Raji (cell line): ENCODE measurements around the gene FSTL4.

Source experiments
- POLR2A ChIP-seq: IDR thresholded peaks from 2 replicates; pipeline ENCODE4 v1.6.1; 2011; ENCODE audit warnings: low read depth, low read length, control low read depth; ENCODE audit not compliant: insufficient read depth

Gene FSTL4

DNA sequence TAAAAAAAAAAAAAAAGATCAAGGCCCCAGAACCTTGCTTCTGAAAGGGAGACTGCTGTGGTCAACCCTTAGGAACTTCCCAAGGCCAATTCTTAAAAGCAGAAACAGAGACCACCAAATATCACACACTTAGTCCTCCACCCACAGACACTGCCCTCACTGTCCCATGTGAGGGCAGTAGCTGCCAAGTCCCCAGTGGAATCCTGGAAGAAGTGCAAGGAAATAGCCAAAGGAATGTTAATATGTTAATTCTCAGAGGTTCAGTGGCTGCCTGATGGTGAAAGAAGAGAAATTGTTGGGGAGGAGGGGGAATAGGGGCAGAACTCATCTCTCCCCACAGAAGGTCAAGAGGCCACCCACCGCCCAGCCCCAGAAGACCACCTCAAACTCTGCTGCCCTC, 23.1 kb downstream of the FSTL4 start:
- no peak for TF ChIP-seq POLR2A

DNA sequence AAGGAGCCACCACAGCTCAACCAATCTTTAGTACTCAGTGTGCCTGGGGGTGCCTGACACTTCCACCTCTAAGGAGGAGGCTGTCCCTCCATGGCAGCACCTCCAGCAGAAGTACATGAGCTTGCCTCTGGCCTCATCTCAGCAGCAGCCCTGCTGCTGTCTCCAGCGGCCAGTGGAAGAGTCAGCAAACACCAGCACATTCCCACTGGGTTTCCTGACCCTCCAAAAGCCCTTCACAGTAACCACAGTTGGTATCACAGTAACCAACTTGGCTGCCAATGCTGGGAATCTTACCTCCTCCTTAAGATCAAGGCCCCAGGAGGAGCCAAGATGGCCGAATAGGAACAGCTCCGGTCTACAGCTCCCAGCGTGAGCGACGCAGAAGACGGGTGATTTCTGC, 29.4 kb downstream of the FSTL4 start:
- no peak for TF ChIP-seq POLR2A

DNA sequence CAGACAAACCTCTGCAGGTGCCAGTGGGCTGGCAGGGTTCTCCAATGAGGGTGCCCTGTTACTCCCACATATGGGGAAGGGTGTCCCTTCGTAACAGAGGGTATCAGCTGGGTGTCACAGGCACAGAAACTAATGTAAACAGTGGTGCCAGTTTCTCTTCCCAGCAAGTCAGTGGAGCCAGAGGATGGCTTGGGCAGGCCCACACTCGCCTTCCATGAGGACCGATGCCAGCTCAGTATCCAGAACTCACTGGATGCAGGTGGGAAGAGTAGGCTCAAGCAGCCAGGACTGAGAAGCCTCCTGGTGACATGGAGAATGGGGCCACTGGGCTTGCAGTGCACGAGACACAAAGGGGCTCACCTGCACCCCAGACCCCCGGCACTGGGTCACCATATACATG, 30.4 kb downstream of the FSTL4 start:
- TF ChIP-seq POLR2A, result no peak

DNA sequence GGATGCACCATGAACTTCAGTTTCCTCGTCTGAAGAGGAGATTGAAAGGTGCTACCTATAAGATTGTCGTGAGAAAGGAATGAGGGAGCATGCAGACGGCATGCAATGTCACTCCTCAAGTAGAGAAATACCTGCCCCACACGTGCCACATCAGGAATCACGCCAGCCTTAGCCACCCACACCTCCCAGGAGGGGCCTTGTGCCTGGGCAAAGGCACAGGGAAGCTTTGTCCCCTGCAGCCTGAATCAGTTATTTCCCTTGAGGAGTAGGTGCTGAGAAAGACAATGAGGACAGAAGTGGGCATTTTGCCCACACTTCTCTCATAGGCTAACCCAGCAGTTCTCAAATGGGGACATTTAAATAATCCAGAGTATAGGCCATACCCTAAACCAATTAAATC, 31.0 kb downstream of the FSTL4 start:
- no peak for TF ChIP-seq POLR2A

DNA sequence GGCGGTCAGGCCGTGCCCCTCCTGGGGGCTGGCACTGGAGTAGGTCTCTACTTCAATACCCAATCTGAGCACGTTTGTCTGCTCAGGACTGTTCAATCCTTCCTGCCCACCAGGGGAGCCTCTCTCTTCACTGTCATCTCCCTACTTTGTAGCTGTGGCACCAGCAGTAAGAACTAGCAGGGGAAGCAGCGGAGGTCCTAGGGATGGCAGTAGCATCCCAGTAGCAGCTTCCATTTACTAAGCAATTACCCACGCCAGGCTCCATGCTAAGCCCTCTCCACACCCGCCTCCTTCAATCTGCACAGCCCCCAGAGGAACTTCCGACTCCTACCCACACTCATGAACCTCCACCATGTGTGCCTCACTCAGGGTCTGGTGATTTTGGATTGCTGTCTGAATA, 31.7 kb downstream of the FSTL4 start:
- no peak for TF ChIP-seq POLR2A

DNA sequence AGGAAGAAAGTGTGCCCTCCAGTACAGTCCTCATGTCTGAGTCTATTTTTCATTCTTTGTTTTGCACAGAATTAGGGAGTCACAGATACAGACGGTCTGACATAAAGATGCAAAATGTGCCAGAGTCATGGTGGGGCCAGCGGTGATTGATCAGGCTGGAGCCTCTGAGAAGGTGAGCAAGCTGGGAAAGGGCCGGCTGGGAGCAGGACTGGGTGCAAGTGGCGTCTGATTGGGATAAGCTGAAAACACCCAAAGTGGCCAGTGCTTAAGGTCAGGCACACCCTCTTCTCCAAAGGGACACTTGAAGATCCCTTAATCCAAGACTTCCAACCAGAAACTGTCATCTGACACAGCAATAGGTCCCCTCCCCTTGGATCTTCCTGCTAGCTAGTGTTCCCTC, 32.6 kb downstream of the FSTL4 start:
- no peak for TF ChIP-seq POLR2A

DNA sequence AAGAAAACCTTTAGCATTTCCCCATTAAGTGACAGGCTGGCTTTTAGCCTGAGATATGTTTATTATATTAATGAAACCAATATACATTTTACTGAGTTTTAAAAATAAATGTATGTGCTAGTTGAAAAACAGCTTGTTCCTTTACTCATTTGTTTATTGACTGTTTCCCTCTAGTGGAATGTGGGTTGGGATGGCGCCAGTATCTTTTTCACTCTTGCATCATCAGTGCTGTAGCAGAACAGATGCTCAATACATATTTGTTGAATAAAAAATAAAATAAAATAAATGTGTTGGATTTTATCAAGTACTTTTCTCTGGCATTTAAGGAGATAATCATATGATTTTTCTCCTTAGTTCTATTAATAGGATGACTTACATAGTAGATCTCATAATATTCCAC, 43.0 kb downstream of the FSTL4 start:
- TF ChIP-seq POLR2A, result no peak

DNA sequence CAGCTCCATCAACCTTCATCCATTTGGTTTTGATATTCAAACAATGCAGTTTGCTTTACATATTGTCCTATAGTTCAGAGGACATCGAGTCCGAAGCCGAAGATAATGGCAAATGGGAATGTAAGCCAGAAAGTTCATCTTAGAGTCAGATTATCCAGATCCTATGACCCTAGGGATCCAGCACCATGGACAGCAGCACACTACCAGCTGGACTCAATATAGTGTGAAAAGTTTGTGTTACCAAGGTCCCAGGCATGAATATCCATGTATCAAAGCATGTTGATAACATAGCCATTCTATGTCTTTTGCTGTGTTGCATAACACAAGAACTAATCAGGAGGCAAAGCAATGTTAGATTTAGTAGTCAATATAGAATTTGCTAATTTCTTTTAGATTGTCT, 46.3 kb downstream of the FSTL4 start:
- TF ChIP-seq POLR2A, result no peak

DNA sequence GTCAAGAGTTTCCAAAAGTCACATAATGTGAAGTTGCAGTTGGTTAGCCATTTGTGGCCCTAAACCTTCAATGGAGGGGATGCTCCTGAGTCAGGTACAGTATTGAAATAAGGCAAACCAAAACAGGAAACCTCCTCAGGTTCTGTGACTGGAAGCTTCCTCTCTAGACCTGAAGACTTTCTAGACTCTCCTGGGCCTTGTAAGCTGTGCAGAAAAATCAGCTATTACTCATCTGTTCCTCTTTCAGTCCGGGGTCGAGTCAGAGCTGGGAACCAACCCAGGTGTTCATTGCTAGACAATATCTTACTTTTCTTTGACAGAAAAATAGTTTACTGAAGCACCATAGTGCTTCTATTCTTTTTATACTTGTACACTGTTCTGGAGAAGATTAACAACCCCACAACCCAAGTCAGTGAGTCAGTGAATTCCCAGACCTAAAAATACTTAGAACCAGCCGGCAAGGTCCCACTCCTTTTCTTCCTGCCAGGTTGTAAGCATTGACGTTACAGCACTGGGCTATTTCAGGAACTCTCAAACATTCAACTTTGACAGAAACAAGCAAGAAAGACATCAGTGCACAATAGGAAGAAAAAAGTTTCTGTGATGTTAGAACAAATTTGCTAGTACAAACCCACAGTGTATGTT, 47.3 kb downstream of the FSTL4 start:
- TF ChIP-seq POLR2A, result no peak

DNA sequence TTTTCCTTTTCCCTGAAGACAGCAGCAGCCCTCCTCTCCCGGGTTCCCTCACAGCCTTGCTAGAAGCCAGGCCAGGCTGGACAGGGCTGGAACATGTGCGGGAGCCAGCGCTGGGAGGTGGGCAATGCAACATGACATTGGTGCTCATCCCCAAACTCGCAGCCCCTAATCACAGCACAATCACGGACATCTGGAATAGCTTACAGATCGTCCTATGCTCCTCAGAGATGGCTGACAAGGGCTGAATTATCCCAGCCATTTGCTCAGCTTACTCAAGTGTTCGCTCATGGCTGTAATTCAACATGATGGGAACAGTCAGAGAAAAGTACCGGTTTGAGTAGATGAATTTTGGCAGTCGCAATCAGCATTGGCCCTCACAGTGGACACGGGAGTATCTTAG, 49.8 kb downstream of the FSTL4 start:
- no peak for TF ChIP-seq POLR2A

DNA sequence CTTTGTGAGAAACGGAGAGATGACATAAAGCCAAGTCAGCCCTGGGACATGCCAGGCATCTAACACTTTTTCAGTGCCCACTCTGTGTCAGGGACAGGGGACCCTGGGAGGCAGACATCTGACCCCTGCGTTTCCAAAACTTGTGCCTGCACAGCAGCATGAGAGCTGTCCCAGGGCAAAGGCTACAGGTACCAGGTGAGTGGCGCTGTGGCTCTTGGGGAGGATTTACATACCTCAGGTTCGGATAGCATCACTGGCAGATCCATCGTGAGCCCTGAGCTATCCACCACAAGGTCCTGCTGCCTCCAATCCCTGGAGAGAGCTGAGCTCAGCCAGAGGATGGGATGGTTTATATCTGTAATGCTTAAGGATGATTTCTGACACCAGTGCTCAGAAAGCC, 52.4 kb downstream of the FSTL4 start:
- TF ChIP-seq POLR2A, result no peak

DNA sequence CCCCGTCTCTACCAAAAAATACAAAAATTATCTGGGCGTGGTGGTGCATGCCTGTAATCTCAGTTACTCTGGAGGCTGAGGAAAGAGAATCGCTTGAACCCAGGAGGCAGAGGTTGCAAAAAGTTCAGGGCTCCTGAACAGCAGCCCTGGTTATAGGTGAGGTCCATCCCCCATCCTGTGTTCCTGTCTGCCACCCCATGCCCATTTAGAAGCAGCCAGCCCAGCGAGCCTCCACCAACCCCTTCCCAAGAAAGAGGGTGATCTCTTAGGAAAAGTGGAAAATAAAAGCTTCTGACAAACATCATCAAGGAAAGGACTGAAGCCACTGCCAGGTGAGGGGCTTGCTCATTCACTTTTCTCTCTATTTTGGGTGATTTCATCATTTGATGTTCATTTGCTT, 55.8 kb downstream of the FSTL4 start:
- no peak for TF ChIP-seq POLR2A

DNA sequence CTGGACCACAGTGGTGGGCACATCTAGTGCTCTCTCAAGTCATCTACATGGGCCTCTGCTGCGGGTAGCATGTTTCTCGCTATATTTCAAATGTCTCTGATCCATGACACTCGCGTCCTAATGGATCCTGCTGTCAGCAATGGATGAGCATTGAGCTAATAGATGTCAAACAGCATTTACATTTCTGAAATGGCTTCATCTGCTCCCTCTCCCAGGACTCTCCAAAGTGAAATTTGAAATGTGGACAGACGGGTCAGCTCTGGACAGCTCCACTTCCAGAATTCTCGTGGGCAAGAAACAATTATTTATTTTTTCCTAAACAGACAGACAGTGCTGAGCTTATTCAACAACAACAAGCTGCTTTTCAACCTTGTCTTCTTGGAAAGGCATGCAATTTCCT, 58.1 kb downstream of the FSTL4 start:
- no peak for TF ChIP-seq POLR2A

DNA sequence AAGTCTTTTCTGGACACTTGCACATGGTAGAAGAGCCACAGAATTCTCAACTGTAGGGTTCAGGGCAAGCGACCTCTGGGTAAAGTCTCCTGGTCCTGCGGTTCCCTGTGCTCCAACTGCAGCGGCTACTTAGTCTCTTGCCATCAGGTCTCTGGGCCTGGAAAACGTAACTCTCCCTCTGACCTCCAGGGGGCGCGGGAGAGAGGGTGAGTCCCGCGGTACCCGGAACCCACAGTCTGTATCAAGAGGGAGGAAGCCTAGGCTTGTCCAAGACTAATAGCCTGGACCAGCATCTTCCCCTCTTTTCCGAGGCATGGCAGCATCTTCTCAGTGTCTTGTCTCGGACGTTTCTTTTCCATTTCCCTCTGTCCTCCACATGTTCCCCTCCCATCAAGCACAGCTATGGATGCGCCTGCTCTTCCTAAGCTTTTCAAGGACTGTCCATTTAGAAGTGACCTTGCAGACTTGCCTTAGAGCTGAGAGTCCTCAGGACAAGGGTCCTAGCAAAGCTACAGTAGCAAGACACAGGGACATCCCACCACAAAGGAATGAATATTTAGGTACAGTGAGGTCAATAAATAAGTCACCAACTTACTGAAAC, 59.3 kb downstream of the FSTL4 start:
- no peak for TF ChIP-seq POLR2A

DNA sequence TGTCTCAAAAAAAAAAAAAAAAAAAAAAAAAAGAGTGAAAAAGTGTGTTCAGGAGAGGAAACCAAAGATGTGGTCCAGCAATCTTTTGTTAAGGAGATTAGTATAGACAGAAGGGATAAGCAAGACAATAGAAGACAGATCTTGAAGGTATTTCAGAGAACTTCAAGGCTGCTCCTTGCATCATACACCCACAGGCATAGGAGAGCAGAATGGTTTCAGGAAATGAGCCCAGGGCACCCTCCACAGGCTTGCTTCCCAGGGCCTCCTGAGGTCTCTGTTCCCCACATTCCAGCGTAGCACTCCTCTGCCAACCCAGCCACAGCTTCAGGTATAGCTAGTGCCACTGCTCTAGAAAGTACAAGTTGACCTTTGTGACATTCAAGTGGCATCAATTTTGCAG, 65.8 kb downstream of the FSTL4 start:
- TF ChIP-seq POLR2A, result no peak

DNA sequence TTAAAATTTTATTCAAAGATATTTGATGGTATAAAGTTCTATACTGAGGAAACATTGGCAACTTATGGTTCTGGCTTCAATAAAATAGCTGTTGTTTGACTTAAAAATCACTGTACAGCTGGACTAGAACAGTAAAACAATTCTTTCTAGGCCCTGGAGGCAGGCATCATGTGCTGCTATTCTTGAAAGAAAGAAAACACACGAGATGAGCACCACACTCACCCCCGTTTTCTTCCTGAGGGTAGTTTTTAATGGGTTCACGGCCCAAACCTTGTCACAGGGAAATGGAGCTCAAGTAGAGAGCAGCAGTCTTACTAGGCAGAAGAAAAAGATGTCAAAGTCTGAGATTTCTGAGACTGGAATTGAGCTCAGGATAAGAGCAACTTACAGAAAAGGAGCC, 68.0 kb downstream of the FSTL4 start:
- TF ChIP-seq POLR2A, result no peak

DNA sequence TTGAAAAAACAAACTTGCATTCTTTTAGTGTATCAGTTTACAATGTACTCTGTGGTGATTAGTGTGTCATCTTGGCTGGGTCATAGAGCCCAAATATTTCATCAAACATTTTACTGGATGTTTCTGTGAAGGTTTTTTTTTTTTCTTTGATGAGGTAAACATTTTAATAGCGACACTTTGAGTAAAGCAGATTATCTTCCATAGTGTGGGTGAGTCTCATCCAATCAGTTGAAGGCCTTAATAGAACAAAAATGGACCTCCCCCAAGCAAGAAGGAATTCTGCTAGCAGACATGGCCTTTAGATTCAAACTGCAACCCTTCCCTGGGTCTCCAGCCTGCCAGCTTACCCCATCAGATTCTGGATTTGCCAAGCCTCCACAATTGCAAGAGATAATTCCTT, 72.5 kb downstream of the FSTL4 start:
- TF ChIP-seq POLR2A, result no peak
